IPS DF 19.7 (cell line): Measurements from ENCODE around the gene ARL6.
A peak's percentile ranks its signal among the peaks of the same experiment; 100 is the strongest.

ENCODE experiments used
- DNase-seq: peaks from one replicate; pipeline ENCODE4 v3.0.0-alpha.2; 2013; ENCODE audit warnings: low read depth, low spot score

The ARL6 gene

GRCh38 chr3:97764407-97765238 lies at the start of gene ARL6:
Gene ARL6, plus strand, starts transcription at chr3:97764758. Its CDS starts 3,350 bp downstream, at chr3:97768108.
- peak; percentile 56 for DNase-seq

- no peak for DNase-seq
Measured at GRCh38 chr3:97719156-97719821, 45.3 kb upstream of the ARL6 start.

- no peak for DNase-seq
Measured at GRCh38 chr3:97720417-97720816, 44.1 kb upstream of the ARL6 start.

- no peak for DNase-seq
Measured at GRCh38 chr3:97721446-97721845, 43.1 kb upstream of the ARL6 start.

- no peak for DNase-seq
Measured at GRCh38 chr3:97736928-97737327, 27.6 kb upstream of the ARL6 start.

GRCh38 chr3:97738761-97739160 lies 25.8 kb upstream of the ARL6 start:
- no peak for DNase-seq

GRCh38 chr3:97742036-97742435 lies 22.5 kb upstream of the ARL6 start:
- no peak for DNase-seq

GRCh38 chr3:97744289-97744688 lies 20.3 kb upstream of the ARL6 start:
- DNase-seq = no peak

GRCh38 chr3:97763586-97764406 lies 762 bp upstream of the ARL6 start:
- DNase-seq = no peak

GRCh38 chr3:97765336-97765735 lies 778 bp downstream of the ARL6 start:
- DNase-seq = no peak

GRCh38 chr3:97772926-97773325 lies 8.4 kb downstream of the ARL6 start:
- no peak for DNase-seq

GRCh38 chr3:97778152-97778551 lies 13.6 kb downstream of the ARL6 start:
- no peak for DNase-seq

GRCh38 chr3:97793420-97794019 lies 29.0 kb downstream of the ARL6 start:
- peak; percentile 3 for DNase-seq

- DNase-seq = no peak
Measured at GRCh38 chr3:97795951-97796350, 31.4 kb downstream of the ARL6 start.

- DNase-seq = no peak
Measured at GRCh38 chr3:97804471-97804870, 39.9 kb downstream of the ARL6 start.

GRCh38 chr3:97810779-97811390 lies 46.3 kb downstream of the ARL6 start:
- DNase-seq = no peak

GRCh38 chr3:97815149-97815917 lies 50.8 kb downstream of the ARL6 start:
- DNase-seq = no peak

- no peak for DNase-seq
Measured at GRCh38 chr3:97816811-97817210, 52.3 kb downstream of the ARL6 start.

GRCh38 chr3:97817965-97818364 lies 53.4 kb downstream of the ARL6 start:
- no peak for DNase-seq

- no peak for DNase-seq
Measured at GRCh38 chr3:97820780-97821179, 56.2 kb downstream of the ARL6 start.
